ENCODE data around the gene SPHK1. TPM values are rescaled to one million over a fixed set of nuclear protein-coding genes. Genes with fewer than 3 reads are reported as not detected.

SPHK1 gene
- total and polyA plus RNA-seq, 11 donors, result 2.6 to 20.5 (median 4.6) TPM

GRCh38 chr17:76370261-76370993 is 14.0 kb upstream of the SPHK1 start:
- intact Hi-C loops (cut with DNase I), result loop anchor here in 1 of 10 donors (2.0 kb wide), 1 partner anchor 20 kb away; no protein-coding TSS in a partner anchor
- TF ChIP-seq CTCF (IDR thresholded peaks at IDR 0.05) (peak; percentile 32 to 83 (median 64)), POLR2A (IDR thresholded peaks at IDR 0.05) (no peak)
- ATAC-seq, result peak; percentile 90 to 97 (median 94)

GRCh38 chr17:76371656-76372628 is 12.5 kb upstream of the SPHK1 start:
- Histone ChIP-seq H3K4me3 (no peak overlapping the region), H3K27ac (no peak overlapping the region), H3K36me3 (no peaks in the 10 kb centered on the region), H3K9me3 (no peaks in the 10 kb centered on the region), H3K27me3 (no peaks in the 10 kb centered on the region), H3K4me1 (peaks cover 0 to 38% (median 26%) of the 10 kb centered on the region in 12 donors)
- no peak for TF ChIP-seq POLR2A (IDR thresholded peaks at IDR 0.05)
- no peak for TF ChIP-seq CTCF (IDR thresholded peaks at IDR 0.05)
- DNase-seq (no peak), ATAC-seq (no peak)
- WGBS, 4 donors, result 94 to 97% (median 96%) methylated on average over 16 of the region's 16 CpGs
- intact Hi-C loops (cut with DNase I), result loop anchor here in 1 of 10 donors (2.0 kb wide), 1 partner anchor 21 kb away; no protein-coding TSS in a partner anchor

More at GRCh38 chr17:76370261-76370993, 14.0 kb upstream of the SPHK1 start:
- Histone ChIP-seq H3K36me3 (no peaks in the 10 kb centered on the region), H3K27ac (peak overlapping the region in 11 of 12 donors; percentile 23 to 72 (median 49)), H3K9me3 (no peaks in the 10 kb centered on the region), H3K27me3 (no peaks in the 10 kb centered on the region), H3K4me1 (peaks cover 0 to 23% (median 18%) of the 10 kb centered on the region in 12 donors), H3K4me3 (peak overlapping the region in 1 of 12 donors; percentile 6)
- 20 to 28% (median 23%) methylated on average over 11 of the region's 11 CpGs for WGBS, 4 donors
- peak; percentile 84 to 92 (median 87) for DNase-seq

- H3K9me3 ChIP-seq, result no peaks in the 10 kb centered on the region
- 50 to 68% (median 58%) methylated on average over 4 to 8 of the region's 8 CpGs for WGBS, 4 donors
- intact Hi-C loops (cut with DNase I), result no loop called here
- H3K27me3 ChIP-seq, result no peaks in the 10 kb centered on the region
- no peaks in the 10 kb centered on the region for H3K36me3 ChIP-seq
- peak overlapping the region in 7 of 12 donors; percentile 12 to 63 (median 44) for H3K27ac ChIP-seq
- peak in 2 of 5 donors; percentile 42 to 50 for DNase-seq
- H3K4me1 ChIP-seq, result peaks cover 0 to 19% (median 12%) of the 10 kb centered on the region in 12 donors
- no peak for TF ChIP-seq CTCF (IDR thresholded peaks at IDR 0.05)
- TF ChIP-seq POLR2A (IDR thresholded peaks at IDR 0.05), result no peak
- H3K4me3 ChIP-seq, result no peak overlapping the region
- peak; percentile 30 to 63 (median 59) for ATAC-seq
Measured at GRCh38 chr17:76376318-76377133, 7.9 kb upstream of the SPHK1 start.
